Colonic mucosa (tissue), 4 donors: ENCODE data around the gene UGT1A5. TPM values are rescaled to one million over a fixed set of nuclear protein-coding genes. Genes with fewer than 3 reads are reported as not detected.

ENCODE experiments used
- DNase-seq: peaks from one replicate; pipeline ENCODE4 v3.0.0-alpha.2; 2020
- H3K27ac ChIP-seq: fragments of 200-600 bp; one replicate; pipeline ENCODE4 v1.8.0; 2021
- H3K27me3 ChIP-seq: fragments of 200-600 bp; one replicate; pipeline ENCODE4 v1.8.0; 2021
- H3K36me3 ChIP-seq: fragments of 200-600 bp; one replicate; pipeline ENCODE4 v1.8.0; 2021
- H3K4me1 ChIP-seq: fragments of 200-600 bp; one replicate; pipeline ENCODE4 v1.8.0; 2021; ENCODE audit warnings: mild to moderate bottlenecking
- H3K4me3 ChIP-seq: fragments of 200-600 bp; one replicate; pipeline ENCODE4 v1.8.0; 2021
- H3K9ac ChIP-seq, 2 donors: one replicate each; pipeline ENCODE4 v1.7.0; 2013; ENCODE audit warnings: control low read depth in 2 of 2, low read depth in 2 of 2, low read length in 2 of 2
- H3K9me3 ChIP-seq: fragments of 200-600 bp; one replicate; pipeline ENCODE4 v1.8.0; 2021
- CTCF ChIP-seq: fragments of 200-600 bp; IDR thresholded peaks from one replicate; pipeline ENCODE4 v1.8.0; 2022; ENCODE audit warnings: antibody characterized with exemption, mild to moderate bottlenecking
- intact Hi-C: fragments of 100-400 bp; cut with DNase I; formaldehyde crosslinking; loops from one replicate; pipeline ENCODE4 v1.14.1; 2022
- total RNA-seq, 2 donors: library from RNA; stranded (reverse); fragmentation: NEBNext Ultra II Directional in 1 of 2; extraction: Animal tissue kit (Norgen Biotek cat#: 25700) in 1 of 2; gene quantifications; one replicate each; pipeline ENCODE4 v1.2.1, GENCODE V29; 2021
- donor health status: healthy.
- donor health status: DM: no; HTN: no; CAD: no.
- donor health status: DM: no; HTN: no; CAD: no.

UGT1A5 gene
- total RNA-seq, 2 donors from 2014 or later: 1.1 to 2.4 TPM

GRCh38 chr2:233822101-233822771 is 109.5 kb downstream of the UGT1A5 start:
- Histone ChIP-seq H3K9ac (no peak overlapping the region), H3K27me3 (no peaks in the 10 kb centered on the region), H3K9me3 (no peaks in the 10 kb centered on the region), H3K27ac (no peak overlapping the region), H3K36me3 (no peaks in the 10 kb centered on the region), H3K4me3 (no peak overlapping the region), H3K4me1 (no peaks in the 10 kb centered on the region)
- intact Hi-C loops: no loop called here
- no peak for DNase-seq
- no peak for TF ChIP-seq CTCF

Other genes starting within 250 kb of the UGT1A5 start
- 10 to 100 TPM; 22.1 to 32.7 TPM for gene USP40, start 146.1 kb upstream of the UGT1A5 start, total RNA-seq
- gene UGT1A8, start 95.3 kb upstream of the UGT1A5 start, total RNA-seq: 10 to 100 TPM; 15.9 to 16.8 TPM
- gene UGT1A10, start 76.5 kb upstream of the UGT1A5 start, total RNA-seq: 10 to 100 TPM; 45.2 to 82.9 TPM
- 1 to 10 TPM; 2.0 to 2.3 TPM for gene UGT1A9, start 41.0 kb upstream of the UGT1A5 start, total RNA-seq
- 1 to 10 TPM; 3.1 TPM for gene UGT1A7, start 31.0 kb upstream of the UGT1A5 start, total RNA-seq
- gene UGT1A6, start 20.0 kb upstream of the UGT1A5 start, total RNA-seq: 1 to 10 TPM; 4.4 to 5.5 TPM
- gene UGT1A4, start 5.8 kb downstream of the UGT1A5 start, total RNA-seq: 1 to 10 TPM in 1 of 2 donors, under 1 TPM in 1; 0.93 to 1.8 TPM
- 1 to 10 TPM; 1.0 to 1.9 TPM for gene UGT1A3, start 16.1 kb downstream of the UGT1A5 start, total RNA-seq
- gene UGT1A1, start 47.4 kb downstream of the UGT1A5 start, total RNA-seq: 1 to 10 TPM; 1.2 to 1.9 TPM
- gene MROH2A, start 65.4 kb downstream of the UGT1A5 start, total RNA-seq: not detected
- 10 to 100 TPM in 1 of 2 donors, 1 to 10 TPM in 1; 8.9 to 40.8 TPM for gene HJURP, start 141.6 kb downstream of the UGT1A5 start, total RNA-seq
- gene TRPM8, start 204.5 kb downstream of the UGT1A5 start, total RNA-seq: not detected